ENCODE data around the gene KCNMB2.

KCNMB2 gene

GRCh38 chr3:178677961-178678360 lies 141.7 kb downstream of the KCNMB2 start:
- Histone ChIP-seq H3K4me2 (ENCODE audit: low read length) (no peak overlapping the region), H3K9ac (ENCODE audit: low read length) (no peak overlapping the region), H3K36me3 (replicated peaks; ENCODE audit: low read depth, low read length) (no peaks in the 10 kb centered on the region), H3K4me1 (ENCODE audit: low read length) (peaks cover 19% of the 10 kb centered on the region), H4K20me1 (ENCODE audit: insufficient read depth, low read length) (no peaks in the 10 kb centered on the region), H2AFZ (ENCODE audit: low read depth, low read length) (no peak overlapping the region), H3K27me3 (ENCODE audit: low read depth, low read length) (no peaks in the 10 kb centered on the region), H3K79me2 (ENCODE audit: low read length) (no peaks in the 10 kb centered on the region), H3K4me3 (ENCODE audit: low read length) (no peak overlapping the region), H3K27ac (ENCODE audit: low read length) (no peak overlapping the region), H3K9me3 (ENCODE audit: insufficient read depth, low read length) (no peaks in the 10 kb centered on the region)
- TF ChIP-seq CTCF (IDR thresholded peaks at IDR 0.05; ENCODE audit: low read depth, low read length) = no peak
- no peak for TF ChIP-seq EZH2phosphoT487 (IDR thresholded peaks at IDR 0.05; ENCODE audit: low read depth)

- no peak overlapping the region for H3K4me3 ChIP-seq (ENCODE audit: low read length)
- H4K20me1 ChIP-seq (ENCODE audit: insufficient read depth, low read length) = no peaks in the 10 kb centered on the region
- H3K36me3 ChIP-seq (replicated peaks; ENCODE audit: low read depth, low read length) = no peaks in the 10 kb centered on the region
- no peaks in the 10 kb centered on the region for H3K9me3 ChIP-seq (ENCODE audit: insufficient read depth, low read length)
- no peak overlapping the region for H3K9ac ChIP-seq (ENCODE audit: low read length)
- no peak overlapping the region for H2AFZ ChIP-seq (ENCODE audit: low read depth, low read length)
- H3K4me1 ChIP-seq (ENCODE audit: low read length) = peaks cover 11% of the 10 kb centered on the region
- H3K27me3 ChIP-seq (ENCODE audit: low read depth, low read length) = no peaks in the 10 kb centered on the region
- H3K4me2 ChIP-seq (ENCODE audit: low read length) = no peak overlapping the region
- no peaks in the 10 kb centered on the region for H3K79me2 ChIP-seq (ENCODE audit: low read length)
- TF ChIP-seq CTCF (IDR thresholded peaks at IDR 0.05; ENCODE audit: low read depth, low read length) (no peak), EZH2phosphoT487 (IDR thresholded peaks at IDR 0.05; ENCODE audit: low read depth) (no peak)
- H3K27ac ChIP-seq (ENCODE audit: low read length) = no peak overlapping the region
Measured at GRCh38 chr3:178680037-178680436, 143.8 kb downstream of the KCNMB2 start.

GRCh38 chr3:178680489-178680888 lies 144.3 kb downstream of the KCNMB2 start:
- H3K9me3 ChIP-seq (ENCODE audit: insufficient read depth, low read length) = no peaks in the 10 kb centered on the region
- no peaks in the 10 kb centered on the region for H4K20me1 ChIP-seq (ENCODE audit: insufficient read depth, low read length)
- H3K9ac ChIP-seq (ENCODE audit: low read length) = no peak overlapping the region
- H3K79me2 ChIP-seq (ENCODE audit: low read length) = no peaks in the 10 kb centered on the region
- no peak overlapping the region for H3K27ac ChIP-seq (ENCODE audit: low read length)
- TF ChIP-seq CTCF (IDR thresholded peaks at IDR 0.05; ENCODE audit: low read depth, low read length) (no peak), EZH2phosphoT487 (IDR thresholded peaks at IDR 0.05; ENCODE audit: low read depth) (no peak)
- H3K27me3 ChIP-seq (ENCODE audit: low read depth, low read length) = no peaks in the 10 kb centered on the region
- no peak overlapping the region for H3K4me3 ChIP-seq (ENCODE audit: low read length)
- no peak overlapping the region for H3K4me2 ChIP-seq (ENCODE audit: low read length)
- H3K36me3 ChIP-seq (replicated peaks; ENCODE audit: low read depth, low read length) = no peaks in the 10 kb centered on the region
- H2AFZ ChIP-seq (ENCODE audit: low read depth, low read length) = no peak overlapping the region
- peaks cover 11% of the 10 kb centered on the region for H3K4me1 ChIP-seq (ENCODE audit: low read length)

GRCh38 chr3:178684881-178685590 lies 148.8 kb downstream of the KCNMB2 start:
- no peak overlapping the region for H3K4me2 ChIP-seq (ENCODE audit: low read length)
- H3K4me3 ChIP-seq (ENCODE audit: low read length) = no peak overlapping the region
- H3K9ac ChIP-seq (ENCODE audit: low read length) = no peak overlapping the region
- H4K20me1 ChIP-seq (ENCODE audit: insufficient read depth, low read length) = no peaks in the 10 kb centered on the region
- TF ChIP-seq EZH2phosphoT487 (IDR thresholded peaks at IDR 0.05; ENCODE audit: low read depth) (no peak), CTCF (IDR thresholded peaks at IDR 0.05; ENCODE audit: low read depth, low read length) (no peak)
- H3K27ac ChIP-seq (ENCODE audit: low read length) = no peak overlapping the region
- H3K36me3 ChIP-seq (replicated peaks; ENCODE audit: low read depth, low read length) = no peaks in the 10 kb centered on the region
- H3K79me2 ChIP-seq (ENCODE audit: low read length) = no peaks in the 10 kb centered on the region
- no peaks in the 10 kb centered on the region for H3K9me3 ChIP-seq (ENCODE audit: insufficient read depth, low read length)
- H2AFZ ChIP-seq (ENCODE audit: low read depth, low read length) = no peak overlapping the region
- no peaks in the 10 kb centered on the region for H3K4me1 ChIP-seq (ENCODE audit: low read length)
- no peaks in the 10 kb centered on the region for H3K27me3 ChIP-seq (ENCODE audit: low read depth, low read length)

Measured in OCI-LY3 (cell line).